GM12878 (cell line): ENCODE data around the gene SPX. TPM values are rescaled to one million over a fixed set of nuclear protein-coding genes. Genes with fewer than 3 reads are reported as not detected.

ENCODE experiments used
- ATAC-seq: fragments of 200-7000 bp; cut with Tn5 transposase; 3 replicates; pipeline ENCODE4 v1.9.1; 2020; ENCODE audit warnings: mild to moderate bottlenecking, moderate library complexity
- BruUV-seq: library from RNA; stranded (reverse); fragments of 400-500 nt; replicated peaks from 2 replicates; lab custom pipeline; 2021; lab: Mats Ljungman, UMichigan
- CTCF ChIA-PET: fragments of 300-600 bp; sonication (Branson Sonifier 250); formaldehyde crosslinking; extraction: SDS; loops from one replicate; lab custom pipeline; 2021; ENCODE audit warnings: inconsistent platforms; lab: Yijun Ruan, JAX
- POLR2A ChIA-PET: fragments of 350-600 bp; formaldehyde crosslinking; extraction: SDS; loops from one replicate; lab custom pipeline; 2021; ENCODE audit warnings: inconsistent platforms; lab: Charles Lee
- RAD21 ChIA-PET: fragments of 300-600 bp; sonication (Branson Sonifier 250); formaldehyde crosslinking; loops from one replicate; lab custom pipeline; 2023; ENCODE audit warnings: antibody characterized with exemption; ENCODE audit not compliant: unreplicated experiment; lab: Charles Lee
- SMC1A ChIA-PET: fragments of 300-600 bp; sonication (Branson Sonifier 250); formaldehyde crosslinking; loops from one replicate; lab custom pipeline; 2023; ENCODE audit not compliant: unreplicated experiment, uncharacterized antibody; lab: Charles Lee
- DNase-seq: peaks from one replicate; pipeline ENCODE4 v3.0.0-alpha.2; 2011; ENCODE audit warnings: low read depth, low spot score
- FAIRE-seq: peaks from 3 replicates; lab custom pipeline; 2011; peaks lifted over from hg19 to GRCh38; lab: Jason Lieb, UNC
- H2AFZ ChIP-seq: 2 replicates; pipeline ENCODE4 v1.6.0; 2011; ENCODE audit warnings: low read depth, low read length, control low read depth; ENCODE audit not compliant: control insufficient read depth
- H3K27ac ChIP-seq: 2 replicates; pipeline ENCODE4 v1.5.1; 2011; ENCODE audit warnings: control low read depth; ENCODE audit not compliant: control insufficient read depth, insufficient read depth
- H3K27me3 ChIP-seq, 2 experiments: replicated peaks in 1 of 2; 2 replicates each; pipeline versions ENCODE4 v1.6.0 to v1.6.1; 2011; ENCODE audit warnings: low read length in 1 of 2; ENCODE audit not compliant: control insufficient read depth in 2 of 2, insufficient read depth in 2 of 2
- H3K36me3 ChIP-seq, 2 experiments: 2 replicates each; pipeline ENCODE4 v1.5.1; 2011; ENCODE audit warnings: low read length in 1 of 2; ENCODE audit not compliant: control insufficient read depth in 2 of 2, insufficient read depth in 2 of 2
- H3K4me1 ChIP-seq: 2 replicates; pipeline ENCODE4 v1.6.1; 2011; ENCODE audit warnings: mild to moderate bottlenecking, low read length, moderate library complexity, mixed read lengths; ENCODE audit not compliant: control insufficient read depth, insufficient read depth
- H3K4me2 ChIP-seq: 2 replicates; pipeline ENCODE4 v1.6.0; 2011; ENCODE audit warnings: control low read depth; ENCODE audit not compliant: control insufficient read depth, insufficient read depth
- H3K4me3 ChIP-seq: fragments of 200-600 bp; sonication (generic); 2 replicates; pipeline ENCODE4 v1.5.1; 2016
- H3K79me2 ChIP-seq: 2 replicates; pipeline ENCODE4 v1.6.0; 2011; ENCODE audit warnings: low read length; ENCODE audit not compliant: control insufficient read depth, insufficient read depth
- H3K9ac ChIP-seq: 2 replicates; pipeline ENCODE4 v1.8.0; 2011; ENCODE audit warnings: low read length, control low read depth, mixed read lengths; ENCODE audit not compliant: control insufficient read depth, insufficient read depth
- H3K9me3 ChIP-seq: replicated peaks from 3 replicates; pipeline ENCODE4 v1.5.1; 2011; ENCODE audit warnings: mild to moderate bottlenecking, low read length; ENCODE audit not compliant: control insufficient read depth, insufficient read depth
- H4K20me1 ChIP-seq: 2 replicates; pipeline ENCODE4 v1.6.0; 2011; ENCODE audit not compliant: control insufficient read depth, insufficient read depth
- BCL3 ChIP-seq: IDR thresholded peaks from 2 replicates; pipeline ENCODE4 v1.6.1; 2011; ENCODE audit warnings: borderline replicate concordance, low read depth, mild to moderate bottlenecking, moderate library complexity, low read length; ENCODE audit not compliant: insufficient read depth, poor library complexity, severe bottlenecking
- CREB1 ChIP-seq: IDR thresholded peaks from 2 replicates; pipeline ENCODE4 v1.6.1; 2012; ENCODE audit warnings: low read depth, mild to moderate bottlenecking, inconsistent platforms
- DPF2 ChIP-seq: fragments of 450-650 bp; IDR thresholded peaks from 2 replicates; pipeline ENCODE4 v1.6.1; 2017; ENCODE audit warnings: mild to moderate bottlenecking
- E4F1 ChIP-seq: fragments of 450-650 bp; IDR thresholded peaks from 2 replicates; pipeline ENCODE4 v1.6.1; 2018; ENCODE audit warnings: borderline replicate concordance, mild to moderate bottlenecking; ENCODE audit not compliant: partially characterized antibody
- EGR1 ChIP-seq, 2 experiments: IDR thresholded peaks; 1 replicate in 1 of 2; 2 replicates in 1 of 2; pipeline ENCODE4 v1.6.1; 2011 to 2012; ENCODE audit warnings: low read depth in 2 of 2, low read length in 2 of 2, borderline replicate concordance in 1 of 2, mild to moderate bottlenecking in 1 of 2, moderate library complexity in 1 of 2
- HSF1 ChIP-seq: fragments of 150-350 bp; IDR thresholded peaks from 2 replicates; pipeline ENCODE4 v1.6.1; 2014; ENCODE audit warnings: mild to moderate bottlenecking, low read depth, low read length
- PML ChIP-seq: IDR thresholded peaks from 2 replicates; pipeline ENCODE4 v1.6.1; 2012; ENCODE audit warnings: low read length, inconsistent platforms
- POLR2A ChIP-seq: IDR thresholded peaks from 2 replicates; pipeline ENCODE4 v1.6.1; 2011; ENCODE audit warnings: low read depth, mild to moderate bottlenecking, low read length
- POLR2AphosphoS5 ChIP-seq: IDR thresholded peaks from 2 replicates; pipeline ENCODE4 v1.6.1; 2011; ENCODE audit warnings: mild to moderate bottlenecking, low read length, inconsistent platforms
- RCOR1 ChIP-seq: conservative IDR thresholded peaks from 2 replicates; pipeline ENCODE4 v1.6.1; 2012; ENCODE audit warnings: low read depth, low read length, improper control_type of control experiment
- SIX5 ChIP-seq: IDR thresholded peaks from 2 replicates; pipeline ENCODE4 v1.6.1; 2011; ENCODE audit warnings: mild to moderate bottlenecking, low read depth, low read length, moderate library complexity; ENCODE audit not compliant: severe bottlenecking
- SMC3 ChIP-seq: IDR thresholded peaks from 2 replicates; pipeline ENCODE4 v1.6.1; 2011; ENCODE audit warnings: low read length, improper control_type of control experiment, borderline replicate concordance
- SUZ12 ChIP-seq: fragments of 200-600 bp; sonication (generic); IDR thresholded peaks from one replicate; pipeline ENCODE4 v1.6.1; 2018; ENCODE audit warnings: antibody characterized with exemption, mild to moderate bottlenecking; ENCODE audit not compliant: unreplicated experiment
- TAF1 ChIP-seq: IDR thresholded peaks from 2 replicates; pipeline ENCODE4 v1.6.1; 2011; ENCODE audit warnings: mild to moderate bottlenecking, low read depth, low read length, borderline replicate concordance
- TARDBP ChIP-seq: IDR thresholded peaks from 2 replicates; pipeline ENCODE4 v1.6.1; 2016; ENCODE audit warnings: borderline replicate concordance
- WRNIP1 ChIP-seq: IDR thresholded peaks from 2 replicates; pipeline ENCODE4 v1.6.1; 2011; ENCODE audit warnings: low read depth, low read length, improper control_type of control experiment, borderline replicate concordance
- WGBS: methylation state at CpG from one replicate; pipeline ENCODE4 v1.1.6; 2016; ENCODE audit warnings: low lambda C conversion rate; ENCODE audit not compliant: insufficient replicate concordance, insufficient coverage; ENCODE audit errors: missing lambda C conversion rate; 5-methylcytosine and 5-hydroxymethylcytosine counted together
- in situ Hi-C: fragments of 300-500 bp; cut with MboI; formaldehyde crosslinking; loops from 9 replicates; pipeline ENCODE4 v1.14.3; 2018; ENCODE audit warnings: mixed read lengths
- intact Hi-C: fragments of 100-400 bp; cut with micrococcal nuclease; formaldehyde crosslinking; loops from one replicate; pipeline ENCODE4 v1.14.2; 2022; ENCODE audit not compliant: unreplicated experiment
- polyA plus RNA-seq, 11 experiments: library from polyadenylated mRNA; depleted of rRNA in 4 of 11; unstranded in 6 of 11; stranded (reverse) in 5 of 11; fragments of >200 nt; fragmentation: Nextera tagmentation in 4 of 11; fragmentation: Illumina TruSeq in 1 of 11; extraction: Ambion mirVana in 4 of 11; extraction: Trizol in 1 of 11; gene quantifications; 1 replicate in 1 of 11; 2 replicates in 10 of 11; pipeline versions ENCODE4 v1.2.1 to v1.2.3, GENCODE V29; 2011 to 2016; ENCODE audit warnings: inconsistent platforms in 2 of 11, missing spikeins in 2 of 11, low read depth in 1 of 11
- total RNA-seq, 4 experiments: library from RNA; depleted of rRNA in 3 of 4; stranded (reverse); fragments of >200 nt in 3 of 4; fragmentation: Illumina TruSeq in 1 of 4; extraction: Trizol in 1 of 4; gene quantifications; 2 replicates each; pipeline versions ENCODE4 v1.2.1 to v1.2.3, GENCODE V29; 2013 to 2021

SPX gene
- total and polyA plus RNA-seq, 10 of the 15 experiments (the other 5 are each of a cell fraction or from before 2014, with no cell fraction given): 0.05 TPM; not detected in 8

GRCh38 chr12:21573733-21574358, 47.8 kb downstream of the SPX start:
- ChIA-PET SMC1A (interaction anchor here (1.4 to 1.7 kb wide), 2 partner anchors 17 to 107 kb away, joined by 3 to 9 read pairs; no protein-coding TSS in a partner anchor), CTCF (interaction anchor here (1.2 kb wide), 1 partner anchor 107 kb away, joined by 4 read pairs; no protein-coding TSS in a partner anchor), RAD21 (no interaction called here), POLR2A (no interaction called here)
- Histone ChIP-seq H3K9ac (no peak overlapping the region), H3K4me2 (no peak overlapping the region), H2AFZ (no peak overlapping the region), H3K9me3 (no peaks in the 10 kb centered on the region), H3K79me2 (no peaks in the 10 kb centered on the region), H3K4me3 (no peak overlapping the region), H3K27me3 (no peaks in the 10 kb centered on the region), H3K36me3 (no peaks in the 10 kb centered on the region), H3K27ac (no peak overlapping the region), H3K4me1 (no peaks in the 10 kb centered on the region), H4K20me1 (no peaks in the 10 kb centered on the region)
- no peak for ATAC-seq
- in situ Hi-C loops (no loop called here), intact Hi-C loops (no loop called here)
- FAIRE-seq: no peak
- no peak for DNase-seq
- BruUV-seq: no TSS peak
- 24% methylated on average over 4 of the region's 4 CpGs for WGBS
- TF ChIP-seq PML (no peak), SUZ12 (no peak), CREB1 (no peak), TARDBP (no peak), SIX5 (no peak), DPF2 (no peak), BCL3 (no peak), POLR2A (no peak), HSF1 (no peak), WRNIP1 (no peak), POLR2AphosphoS5 (no peak), SMC3 (no peak), E4F1 (no peak), RCOR1 (no peak), EGR1 (IDR thresholded peaks at IDR 0.05; ENCODE audit: borderline replicate concordance in 1 of 2, low read depth in 2 of 2, low read length in 2 of 2) (no peak), TAF1 (no peak)
